ENCODE measurements around the gene IMMP2L. TPM values are rescaled to one million over a fixed set of nuclear protein-coding genes. Genes with fewer than 3 reads are reported as not detected.

Gene IMMP2L
- total and polyA plus RNA-seq, 2 of the 4 experiments (the other 2 are of a cell fraction): 5.8 to 9.3 TPM

- no peak overlapping the region for H2BK5ac ChIP-seq (ENCODE audit: low read depth, low read length, poor library complexity, severe bottlenecking)
- H2AK5ac ChIP-seq (ENCODE audit: low read depth, low read length): no peak overlapping the region
- intact Hi-C loops (cut with micrococcal nuclease) (no loop called here), in situ Hi-C loops (cut with MboI; ENCODE audit: low sequenced_read_pairs) (no loop called here), dilution Hi-C loops (cut with HindIII; ENCODE audit: low sequenced_read_pairs, unreplicated experiment) (no loop called here)
- ATAC-seq (ENCODE audit: low read depth) (no peak), DNase-seq (peak; percentile 2)
- no peak overlapping the region for H3K27ac ChIP-seq (ENCODE audit: insufficient read depth, low read length)
- no peak overlapping the region for H4K91ac ChIP-seq (ENCODE audit: insufficient read depth, low read depth, low read length)
- no peak overlapping the region for H3K4me2 ChIP-seq (ENCODE audit: low read depth, low read length)
- no peaks in the 10 kb centered on the region for H3K36me3 ChIP-seq (ENCODE audit: control insufficient read depth, insufficient read depth, low read length)
- ChIA-PET CTCF (interaction anchor here (0.6 kb wide), 1 partner anchor 47 kb away, joined by 4 read pairs; no protein-coding TSS in a partner anchor), POLR2A (ENCODE audit: unreplicated experiment) (no interaction called here)
- TF ChIP-seq FOS (IDR thresholded peaks at IDR 0.05; ENCODE audit: low read depth, low read length) (no peak), CEBPB (IDR thresholded peaks at IDR 0.05; ENCODE audit: low read depth, low read length) (no peak)
- H4K8ac ChIP-seq (ENCODE audit: low read depth in 2 of 2, low read length in 2 of 2): no peak overlapping the region
- H2BK20ac ChIP-seq (ENCODE audit: low read depth, low read length): no peak overlapping the region
- H3K56ac ChIP-seq (ENCODE audit: extremely low read depth, insufficient read depth, low read length): no peak overlapping the region
- H2BK15ac ChIP-seq (ENCODE audit: low read depth, low read length): no peak overlapping the region
- no peaks in the 10 kb centered on the region for H3K27me3 ChIP-seq (ENCODE audit: control insufficient read depth, insufficient read depth, low read length)
- WGBS, 2 experiments (ENCODE audit: extremely low coverage in 2 of 2, insufficient read length in 1 of 2): no CpG with 5 or more reads among the region's 1 CpG
- H3K23ac ChIP-seq (ENCODE audit: low read depth, low read length): no peak overlapping the region
- no peak overlapping the region for H3K4ac ChIP-seq (ENCODE audit: low read depth, low read length)
- no peak overlapping the region for H3K14ac ChIP-seq (replicated peaks; ENCODE audit: low read depth, low read length)
- no TSS peak for BruUV-seq (replicated peaks)
- H2AK9ac ChIP-seq (replicated peaks; ENCODE audit: low read depth, low read length, poor library complexity): no peak overlapping the region
- no peak overlapping the region for H3K4me3 ChIP-seq (ENCODE audit: insufficient read depth, low read depth, low read length)
- no peaks in the 10 kb centered on the region for H4K20me1 ChIP-seq (ENCODE audit: insufficient read depth, low read length)
- H2AFZ ChIP-seq (replicated peaks; ENCODE audit: low read length, poor library complexity): no peak overlapping the region
- H3K18ac ChIP-seq (ENCODE audit: low read depth, low read length): no peak overlapping the region
- no peak overlapping the region for H3K9ac ChIP-seq (ENCODE audit: low read depth, low read length)
- no peak overlapping the region for H2BK120ac ChIP-seq (ENCODE audit: low read depth, low read length)
- no peaks in the 10 kb centered on the region for H3K79me1 ChIP-seq (ENCODE audit: low read depth in 1 of 2, low read length in 2 of 2)
- H3K9me1 ChIP-seq (ENCODE audit: insufficient read depth, low read length): no peaks in the 10 kb centered on the region; the same call in 1 of the 2 replicates
- H3K9me3 ChIP-seq (ENCODE audit: control insufficient read depth, insufficient read depth, low read length): no peaks in the 10 kb centered on the region
- no peaks in the 10 kb centered on the region for H3K4me1 ChIP-seq (ENCODE audit: control insufficient read depth, insufficient read depth, low read length)
- no peak overlapping the region for H4K5ac ChIP-seq (ENCODE audit: low read depth, low read length)
Measured at GRCh38 chr7:111301891-111302290, 260.4 kb downstream of the IMMP2L start.
